SK-N-MC (cell line): ENCODE measurements around the gene PRDM15.

ENCODE experiments used
- EZH2 ChIP-seq: fragments of 200-600 bp; sonication (generic); IDR thresholded peaks from one replicate; pipeline ENCODE4 v1.6.1; 2017; ENCODE audit warnings: antibody characterized with exemption
- FOXP2 ChIP-seq: optimal IDR thresholded peaks from 2 replicates; pipeline ENCODE3; 2011; ENCODE audit warnings: mild to moderate bottlenecking, moderate library complexity; ENCODE audit not compliant: insufficient read depth; ENCODE audit errors: extremely low read length, control extremely low read depth
- POLR2AphosphoS5 ChIP-seq: IDR thresholded peaks from 2 replicates; pipeline ENCODE4 v1.6.1; 2012; ENCODE audit warnings: mild to moderate bottlenecking, low read depth, low read length, borderline replicate concordance

DNA sequence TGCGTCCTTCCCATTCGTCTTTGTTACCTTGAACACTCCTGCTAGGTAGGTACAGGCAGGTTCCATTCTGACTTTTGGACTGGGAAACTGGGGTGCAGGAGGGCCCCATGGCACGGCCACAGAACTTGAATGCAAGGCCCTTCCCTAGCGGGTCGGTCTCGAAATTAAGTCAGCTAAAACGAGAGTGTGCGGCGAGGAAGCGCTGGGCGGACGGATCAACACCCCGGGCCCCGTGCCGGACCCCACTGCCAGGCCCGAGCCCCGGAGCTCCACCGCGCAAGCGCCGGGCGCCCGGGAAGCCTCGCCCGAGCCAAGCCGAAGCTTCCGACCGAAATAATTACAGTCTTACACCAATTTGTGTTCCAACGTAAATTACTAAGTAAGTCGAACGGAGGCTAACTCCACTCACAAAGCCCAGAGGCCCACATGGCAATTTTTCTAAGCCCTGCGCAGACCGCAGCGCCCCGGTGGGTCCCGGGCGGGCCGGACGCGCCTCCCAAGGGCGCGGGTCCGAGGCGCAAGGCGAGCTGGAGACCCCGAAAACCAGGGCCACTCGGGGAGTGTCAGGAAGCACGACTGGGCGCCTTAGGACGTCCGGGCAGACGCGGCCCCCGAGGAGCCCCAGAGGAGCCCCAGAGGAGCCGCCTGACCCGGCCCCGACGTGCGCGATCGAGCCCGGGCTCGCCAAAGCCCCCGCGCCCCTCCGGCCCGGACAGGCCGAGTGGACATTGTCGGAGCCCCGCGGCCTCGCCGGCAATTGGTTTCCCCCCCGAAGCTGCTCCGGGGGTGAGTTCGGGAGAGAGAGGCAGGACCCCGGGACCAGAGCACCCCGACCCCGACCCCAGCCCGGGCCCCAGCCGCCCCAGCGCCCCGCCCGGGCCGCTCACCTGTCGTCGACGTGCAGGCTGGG, 112.9 kb downstream of the PRDM15 start:
- TF ChIP-seq EZH2 (no peak), FOXP2 (no peak), POLR2AphosphoS5 (no peak)
